ENCODE measurements around the gene LEFTY2. TPM values are rescaled to one million over a fixed set of nuclear protein-coding genes. Genes with fewer than 3 reads are reported as not detected.

Gene LEFTY2
- total and polyA plus RNA-seq, 12 donors, result 0.16 to 3.4 (median 0.77) TPM; not detected in 1

DNA sequence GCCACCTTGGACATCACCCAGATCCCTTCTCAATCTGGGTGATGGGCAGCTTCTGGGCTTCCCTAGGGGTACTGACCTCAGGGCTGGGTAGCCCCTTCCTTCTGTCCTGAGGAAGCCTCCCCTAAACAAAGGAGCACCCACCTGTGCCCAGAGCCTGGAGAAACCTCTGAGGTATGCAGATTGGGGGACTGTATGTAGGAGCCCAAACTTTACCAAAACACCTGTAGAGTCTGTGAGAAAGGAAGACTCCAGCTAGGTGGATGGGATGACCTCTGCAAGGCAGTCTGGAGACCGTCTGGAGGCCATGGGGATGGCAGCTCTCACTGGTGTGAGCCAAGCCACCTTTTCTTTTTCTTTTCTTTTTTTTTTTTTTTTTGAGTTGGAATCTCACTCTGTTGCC lies 13.7 kb upstream of the LEFTY2 start:
- H3K27me3 ChIP-seq, result no peaks in the 10 kb centered on the region
- WGBS, 4 donors, result 72 to 88% (median 80%) methylated on average over 1 of the region's 1 CpG
- DNase-seq, result no peak
- no peak overlapping the region for H3K27ac ChIP-seq
- no peak for TF ChIP-seq POLR2A (IDR thresholded peaks at IDR 0.05)
- TF ChIP-seq, protein P1, sequence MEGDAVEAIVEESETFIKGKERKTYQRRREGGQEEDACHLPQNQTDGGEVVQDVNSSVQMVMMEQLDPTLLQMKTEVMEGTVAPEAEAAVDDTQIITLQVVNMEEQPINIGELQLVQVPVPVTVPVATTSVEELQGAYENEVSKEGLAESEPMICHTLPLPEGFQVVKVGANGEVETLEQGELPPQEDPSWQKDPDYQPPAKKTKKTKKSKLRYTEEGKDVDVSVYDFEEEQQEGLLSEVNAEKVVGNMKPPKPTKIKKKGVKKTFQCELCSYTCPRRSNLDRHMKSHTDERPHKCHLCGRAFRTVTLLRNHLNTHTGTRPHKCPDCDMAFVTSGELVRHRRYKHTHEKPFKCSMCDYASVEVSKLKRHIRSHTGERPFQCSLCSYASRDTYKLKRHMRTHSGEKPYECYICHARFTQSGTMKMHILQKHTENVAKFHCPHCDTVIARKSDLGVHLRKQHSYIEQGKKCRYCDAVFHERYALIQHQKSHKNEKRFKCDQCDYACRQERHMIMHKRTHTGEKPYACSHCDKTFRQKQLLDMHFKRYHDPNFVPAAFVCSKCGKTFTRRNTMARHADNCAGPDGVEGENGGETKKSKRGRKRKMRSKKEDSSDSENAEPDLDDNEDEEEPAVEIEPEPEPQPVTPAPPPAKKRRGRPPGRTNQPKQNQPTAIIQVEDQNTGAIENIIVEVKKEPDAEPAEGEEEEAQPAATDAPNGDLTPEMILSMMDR (IDR thresholded peaks at IDR 0.05), result no peak
- no peaks in the 10 kb centered on the region for H3K4me1 ChIP-seq (replicated peaks in 1 of 2)
- no peak overlapping the region for H3K4me3 ChIP-seq
- H3K36me3 ChIP-seq (replicated peaks in 1 of 2), result no peaks in the 10 kb centered on the region
- no peaks in the 10 kb centered on the region for H3K9me3 ChIP-seq (replicated peaks in 1 of 3)
- intact Hi-C loops (cut with DNase I), result no loop called here

- Histone ChIP-seq H3K27me3 (no peaks in the 10 kb centered on the region), H3K4me1 (replicated peaks in 1 of 2) (no peaks in the 10 kb centered on the region), H3K36me3 (replicated peaks in 1 of 2) (no peaks in the 10 kb centered on the region), H3K9me3 (replicated peaks in 1 of 3) (no peaks in the 10 kb centered on the region), H3K27ac (no peak overlapping the region), H3K4me3 (no peak overlapping the region)
- no peak for DNase-seq
- TF ChIP-seq, protein P1 (IDR thresholded peaks at IDR 0.05), result no peak
- no peak for TF ChIP-seq POLR2A (IDR thresholded peaks at IDR 0.05)
- 91 to 94% (median 91%) methylated on average over 4 of the region's 4 CpGs for WGBS, 4 donors
- intact Hi-C loops (cut with DNase I), result no loop called here
These were observed 12.3 kb upstream of the LEFTY2 start for GRCh38 chr1:225953315-225953714.

DNA sequence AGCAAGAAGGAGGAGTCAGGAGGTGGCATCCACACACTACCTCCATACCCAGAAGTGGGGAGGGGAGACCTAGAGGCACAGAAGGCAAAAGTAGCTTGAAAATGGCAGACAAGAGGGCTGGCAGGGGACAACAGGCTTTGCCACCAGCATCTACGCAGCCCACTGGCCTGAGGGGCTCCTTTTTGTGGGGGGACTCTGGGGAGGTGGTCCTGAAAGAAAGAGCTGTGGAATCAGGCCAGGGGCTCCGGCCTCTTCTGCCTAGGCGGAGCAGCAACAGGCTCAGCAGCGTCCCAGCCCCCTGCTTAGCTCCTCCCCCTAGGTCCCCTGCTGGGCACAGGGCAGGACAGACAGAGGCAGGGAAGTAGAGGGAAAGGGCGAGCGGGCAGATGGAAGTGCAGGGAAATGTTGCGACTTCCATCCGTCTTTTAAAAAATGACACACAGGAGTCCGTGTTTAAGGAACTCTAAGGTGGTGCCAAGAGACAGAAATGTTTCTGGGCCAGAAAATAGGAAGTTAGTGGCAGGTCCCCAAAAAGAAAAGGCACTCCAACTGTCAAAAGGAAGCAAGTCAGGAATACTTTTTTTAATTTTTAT lies 10.0 kb upstream of the LEFTY2 start:
- H3K4me3 ChIP-seq, result no peak overlapping the region
- H3K9me3 ChIP-seq (replicated peaks in 1 of 3), result no peaks in the 10 kb centered on the region
- H3K4me1 ChIP-seq (replicated peaks in 1 of 2), result no peaks in the 10 kb centered on the region
- H3K36me3 ChIP-seq (replicated peaks in 1 of 2), result no peaks in the 10 kb centered on the region
- intact Hi-C loops (cut with DNase I), result no loop called here
- no peak overlapping the region for H3K27ac ChIP-seq
- WGBS, 4 donors, result 63 to 72% (median 70%) methylated on average over 9 of the region's 9 CpGs
- DNase-seq, result no peak
- H3K27me3 ChIP-seq, result no peaks in the 10 kb centered on the region
- no peak for TF ChIP-seq POLR2A (IDR thresholded peaks at IDR 0.05)
- TF ChIP-seq, protein P1 (IDR thresholded peaks at IDR 0.05), result no peak

DNA sequence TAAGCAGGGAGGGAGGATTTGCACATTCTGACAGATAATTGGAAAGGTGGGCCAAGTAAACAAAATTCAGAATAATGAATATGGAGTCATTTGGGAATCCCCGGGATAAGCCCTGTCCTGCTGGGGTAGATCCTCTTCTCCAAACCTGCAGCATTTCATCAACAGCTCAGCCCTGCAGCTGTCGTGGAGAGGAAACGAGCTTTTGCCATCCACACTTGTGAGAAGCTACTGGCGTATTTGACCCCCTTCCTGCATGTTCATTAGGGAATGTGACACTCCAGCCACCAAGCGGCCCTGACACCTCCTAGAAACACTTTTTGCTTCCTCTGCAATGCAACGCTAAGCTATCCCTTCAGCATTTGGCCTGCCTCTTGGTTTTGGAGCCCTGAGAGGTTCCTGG lies 8.0 kb upstream of the LEFTY2 start:
- Histone ChIP-seq H3K27ac (no peak overlapping the region), H3K27me3 (no peaks in the 10 kb centered on the region), H3K4me1 (replicated peaks in 1 of 2) (no peaks in the 10 kb centered on the region), H3K9me3 (replicated peaks in 1 of 3) (no peaks in the 10 kb centered on the region), H3K36me3 (replicated peaks in 1 of 2) (no peaks in the 10 kb centered on the region), H3K4me3 (no peak overlapping the region)
- intact Hi-C loops (cut with DNase I), result no loop called here
- no peak for DNase-seq
- TF ChIP-seq, protein P1 (IDR thresholded peaks at IDR 0.05), result no peak
- no peak for TF ChIP-seq POLR2A (IDR thresholded peaks at IDR 0.05)
- 62 to 77% (median 67%) methylated on average over 5 to 6 of the region's 6 CpGs for WGBS, 4 donors

Measured in adrenal gland (tissue), 12 donors.